ENCODE results near the gene INTS3. TPM values are rescaled to one million over a fixed set of nuclear protein-coding genes. Genes with fewer than 3 reads are reported as not detected.

INTS3 gene
- total and polyA plus RNA-seq, 9 of the 15 experiments (the other 6 are each of a cell fraction or from before 2014, with no cell fraction given) = 6.3 to 24.1 (median 14.3) TPM

DNA sequence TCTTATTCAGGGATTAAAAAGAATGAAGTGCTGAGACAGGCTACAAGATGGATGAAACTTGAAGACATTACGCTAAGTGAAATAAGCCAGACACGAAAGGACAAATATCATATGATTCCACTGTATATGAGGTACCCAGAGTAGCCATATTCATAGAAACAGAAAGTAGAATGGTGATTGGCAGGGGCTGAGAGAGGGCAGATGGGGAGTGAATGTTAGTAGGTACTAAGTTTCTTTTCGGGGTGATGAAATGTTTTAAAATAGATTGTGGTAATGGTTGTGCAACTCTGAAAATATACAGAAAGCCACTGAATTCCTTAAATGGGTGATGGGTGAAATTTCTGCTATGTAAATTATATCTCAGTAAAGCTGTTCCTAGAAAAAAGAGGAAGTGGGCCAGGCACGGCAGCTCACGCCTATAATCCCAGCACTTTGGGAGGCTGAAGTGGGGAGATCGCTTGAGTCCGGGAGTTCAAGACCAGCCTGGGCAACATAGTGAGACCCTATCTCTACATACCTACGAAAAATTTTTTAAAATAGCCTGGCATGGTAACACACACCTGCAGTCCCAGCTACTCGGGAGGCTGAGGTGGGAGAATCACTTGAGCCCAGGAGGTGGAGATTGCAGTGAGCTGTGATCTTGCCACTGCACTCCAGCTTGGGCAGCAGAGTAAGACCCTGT, 63.3 kb downstream of the INTS3 start (continued):
- no peak for TF ChIP-seq ZNF395 (CRISPR knock-in tag; IDR thresholded peaks at IDR 0.05)
- peak; percentile 86 for TF ChIP-seq ZNF121 (CRISPR knock-in tag; conservative IDR thresholded peaks at IDR 0.05)
- TF ChIP-seq EHMT2 (IDR thresholded peaks at IDR 0.05) = no peak
- peak; percentile 48; the same call in 1 of the 2 replicates for TF ChIP-seq TEAD4 (IDR thresholded peaks at IDR 0.05; ENCODE audit: low read length)
- TF ChIP-seq TEAD4 (CRISPR knock-in tag; IDR thresholded peaks at IDR 0.05; ENCODE audit: borderline replicate concordance) = no peak
- 0 out of 4 replicates have a peak, but pooled peaks of 1 of the 2 experiments have one; percentile 15 for TF ChIP-seq RCOR1 (IDR thresholded peaks at IDR 0.05; ENCODE audit: borderline replicate concordance in 1 of 2, low read depth in 2 of 2, low read length in 2 of 2)
- peak; percentile 60; the same call in 1 of the 2 replicates for TF ChIP-seq ATF7 (IDR thresholded peaks at IDR 0.05)
- TF ChIP-seq, protein P1, sequence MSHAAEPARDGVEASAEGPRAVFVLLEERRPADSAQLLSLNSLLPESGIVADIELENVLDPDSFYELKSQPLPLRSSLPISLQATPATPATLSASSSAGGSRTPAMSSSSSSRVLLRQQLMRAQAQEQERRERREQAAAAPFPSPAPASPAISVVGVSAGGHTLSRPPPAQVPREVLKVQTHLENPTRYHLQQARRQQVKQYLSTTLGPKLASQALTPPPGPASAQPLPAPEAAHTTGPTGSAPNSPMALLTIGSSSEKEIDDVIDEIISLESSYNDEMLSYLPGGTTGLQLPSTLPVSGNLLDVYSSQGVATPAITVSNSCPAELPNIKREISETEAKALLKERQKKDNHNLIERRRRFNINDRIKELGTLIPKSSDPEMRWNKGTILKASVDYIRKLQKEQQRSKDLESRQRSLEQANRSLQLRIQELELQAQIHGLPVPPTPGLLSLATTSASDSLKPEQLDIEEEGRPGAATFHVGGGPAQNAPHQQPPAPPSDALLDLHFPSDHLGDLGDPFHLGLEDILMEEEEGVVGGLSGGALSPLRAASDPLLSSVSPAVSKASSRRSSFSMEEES (CRISPR knock-in tag; IDR thresholded peaks at IDR 0.05) = no peak
- peak; percentile 43 for TF ChIP-seq FOSL1 (tag; conservative IDR thresholded peaks at IDR 0.05)
- TF ChIP-seq PYGO2 (tag; IDR thresholded peaks at IDR 0.05) = no peak
- 0 out of 2 replicates have a peak, but pooled peaks have one; percentile 18 for TF ChIP-seq NBN (IDR thresholded peaks at IDR 0.05; ENCODE audit: low read depth)
- TF ChIP-seq XRCC5 (IDR thresholded peaks at IDR 0.05; ENCODE audit: low read depth, low read length) = no peak
- no peak for TF ChIP-seq ZNF174 (CRISPR knock-in tag; IDR thresholded peaks at IDR 0.05)
- TF ChIP-seq CXXC5 (CRISPR knock-in tag; IDR thresholded peaks at IDR 0.05) = peak; percentile 46; the same call in 1 of the 2 replicates
- peak; percentile 59; the same call in 1 of the 2 replicates for TF ChIP-seq MEF2A (IDR thresholded peaks at IDR 0.05; ENCODE audit: control insufficient read depth, low read depth, low read length)
- no peak for TF ChIP-seq MITF (IDR thresholded peaks at IDR 0.05)
- peak; percentile 33; the same call in 1 of the 2 replicates for TF ChIP-seq DPF2 (IDR thresholded peaks at IDR 0.05)
- TF ChIP-seq ZFP1 (CRISPR knock-in tag; IDR thresholded peaks at IDR 0.05) = no peak
- TF ChIP-seq PKNOX1 (IDR thresholded peaks at IDR 0.05) = peak; percentile 94
- no peak for TF ChIP-seq ZNF24 (IDR thresholded peaks at IDR 0.05)
- TF ChIP-seq ARID1B (IDR thresholded peaks at IDR 0.05) = peak; percentile 47; the same call in 1 of the 2 replicates
- TF ChIP-seq GABPB1 (CRISPR knock-in tag; IDR thresholded peaks at IDR 0.05) = peak; percentile 35; the same call in 1 of the 2 replicates
- TF ChIP-seq BCOR (IDR thresholded peaks at IDR 0.05) = peak; percentile 57; the same call in 1 of the 2 replicates
- peak; percentile 43 to 50; a peak in 2 of 4 replicates for TF ChIP-seq TRIM24 (IDR thresholded peaks at IDR 0.05)
- peak; percentile 94 for TF ChIP-seq ADNP (tag; IDR thresholded peaks at IDR 0.05)

Data from K562 (cell line).